Measurements from ENCODE around the gene BCL11B.

DNA sequence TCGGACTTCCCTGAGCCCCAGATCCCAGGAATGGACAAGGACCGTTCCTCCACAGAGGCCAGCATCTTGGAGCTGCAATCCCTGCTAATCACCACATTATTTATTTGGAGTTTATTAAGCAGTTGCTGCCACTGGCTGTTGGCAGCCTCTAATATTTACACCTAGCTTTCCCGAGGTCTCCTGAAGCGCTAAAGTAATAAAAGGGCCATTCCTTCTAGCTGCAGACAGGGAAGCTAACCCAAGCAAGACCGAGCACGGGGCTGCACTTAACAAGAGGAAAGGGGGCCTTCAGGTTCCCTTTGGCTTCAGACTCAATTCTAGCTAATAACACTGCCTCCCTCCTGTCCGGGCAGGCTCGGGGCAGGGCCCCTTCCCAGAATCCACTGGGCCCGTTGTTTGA lies 63.7 kb downstream of the BCL11B start:
- TF ChIP-seq EP300 (IDR thresholded peaks at IDR 0.05; ENCODE audit: borderline replicate concordance) (no peak), TEAD4 (IDR thresholded peaks at IDR 0.05) (no peak), CEBPB (IDR thresholded peaks at IDR 0.05) (no peak), YY1 (IDR thresholded peaks at IDR 0.05; ENCODE audit: low read depth) (no peak), TAF1 (IDR thresholded peaks at IDR 0.05; ENCODE audit: low read depth) (no peak), EGR1 (IDR thresholded peaks at IDR 0.05) (no peak)
- TF ChIP-seq, protein P1, sequence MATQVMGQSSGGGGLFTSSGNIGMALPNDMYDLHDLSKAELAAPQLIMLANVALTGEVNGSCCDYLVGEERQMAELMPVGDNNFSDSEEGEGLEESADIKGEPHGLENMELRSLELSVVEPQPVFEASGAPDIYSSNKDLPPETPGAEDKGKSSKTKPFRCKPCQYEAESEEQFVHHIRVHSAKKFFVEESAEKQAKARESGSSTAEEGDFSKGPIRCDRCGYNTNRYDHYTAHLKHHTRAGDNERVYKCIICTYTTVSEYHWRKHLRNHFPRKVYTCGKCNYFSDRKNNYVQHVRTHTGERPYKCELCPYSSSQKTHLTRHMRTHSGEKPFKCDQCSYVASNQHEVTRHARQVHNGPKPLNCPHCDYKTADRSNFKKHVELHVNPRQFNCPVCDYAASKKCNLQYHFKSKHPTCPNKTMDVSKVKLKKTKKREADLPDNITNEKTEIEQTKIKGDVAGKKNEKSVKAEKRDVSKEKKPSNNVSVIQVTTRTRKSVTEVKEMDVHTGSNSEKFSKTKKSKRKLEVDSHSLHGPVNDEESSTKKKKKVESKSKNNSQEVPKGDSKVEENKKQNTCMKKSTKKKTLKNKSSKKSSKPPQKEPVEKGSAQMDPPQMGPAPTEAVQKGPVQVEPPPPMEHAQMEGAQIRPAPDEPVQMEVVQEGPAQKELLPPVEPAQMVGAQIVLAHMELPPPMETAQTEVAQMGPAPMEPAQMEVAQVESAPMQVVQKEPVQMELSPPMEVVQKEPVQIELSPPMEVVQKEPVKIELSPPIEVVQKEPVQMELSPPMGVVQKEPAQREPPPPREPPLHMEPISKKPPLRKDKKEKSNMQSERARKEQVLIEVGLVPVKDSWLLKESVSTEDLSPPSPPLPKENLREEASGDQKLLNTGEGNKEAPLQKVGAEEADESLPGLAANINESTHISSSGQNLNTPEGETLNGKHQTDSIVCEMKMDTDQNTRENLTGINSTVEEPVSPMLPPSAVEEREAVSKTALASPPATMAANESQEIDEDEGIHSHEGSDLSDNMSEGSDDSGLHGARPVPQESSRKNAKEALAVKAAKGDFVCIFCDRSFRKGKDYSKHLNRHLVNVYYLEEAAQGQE (IDR thresholded peaks at IDR 0.05; ENCODE audit: low read depth), result no peak
- TF ChIP-seq, protein P2, sequence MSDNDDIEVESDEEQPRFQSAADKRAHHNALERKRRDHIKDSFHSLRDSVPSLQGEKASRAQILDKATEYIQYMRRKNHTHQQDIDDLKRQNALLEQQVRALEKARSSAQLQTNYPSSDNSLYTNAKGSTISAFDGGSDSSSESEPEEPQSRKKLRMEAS (IDR thresholded peaks at IDR 0.05), result no peak

All from Ishikawa (cell line).